Umbilical cord (tissue), 2 donors: ENCODE results near the gene EMC1. TPM values are rescaled to one million over a fixed set of nuclear protein-coding genes. Genes with fewer than 3 reads are reported as not detected.
"Not testable (repeated sequence)": the region's sequence is repeated elsewhere in the genome, so short reads cannot be mapped to it uniquely, and the experiment has no call there.

Experiments used
- DNase-seq: peaks from one replicate; pipeline ENCODE4 v3.0.0-alpha.2; 2015; ENCODE audit warnings: low spot score
- total RNA-seq: library from RNA; depleted of rRNA; stranded (reverse); fragments of >200 nt; gene quantifications from one replicate; pipeline ENCODE4 v1.2.3, GENCODE V29; 2014; ENCODE audit warnings: low replicate concordance; ENCODE audit not compliant: insufficient read depth

The EMC1 gene
- total RNA-seq, 1 donor from 2014 or later, result 51.0 TPM

GRCh38 chr1:19216585-19216984, 34.7 kb downstream of the EMC1 start:
- not testable (repeated sequence) for DNase-seq

GRCh38 chr1:19213580-19213979, 37.7 kb downstream of the EMC1 start:
- no peak for DNase-seq

- no peak for DNase-seq
Observed at GRCh38 chr1:19212167-19212566, 39.2 kb downstream of the EMC1 start.

- peak; percentile 20 for DNase-seq
Observed at GRCh38 chr1:19210772-19211549, 40.4 kb downstream of the EMC1 start.

GRCh38 chr1:19209990-19210771, 41.1 kb downstream of the EMC1 start, which contains the start of gene UBR4:
UBR4 (minus strand) TSS chr1:19210266; CDS start chr1:19210248, 18 bp downstream.
- peak; percentile 95 for DNase-seq

GRCh38 chr1:19209439-19209989, 41.8 kb downstream of the EMC1 start:
- peak; percentile 37 for DNase-seq

- peak; percentile 23 for DNase-seq
Observed at GRCh38 chr1:19208710-19209438, 42.5 kb downstream of the EMC1 start.

- DNase-seq, result no peak
Observed at GRCh38 chr1:19206947-19207346, 44.4 kb downstream of the EMC1 start.

- DNase-seq, result peak; percentile 36
Observed at GRCh38 chr1:19205845-19206244, 45.5 kb downstream of the EMC1 start.

- no peak for DNase-seq
Observed at GRCh38 chr1:19205403-19205802, 45.9 kb downstream of the EMC1 start.

GRCh38 chr1:19204446-19205266, 46.7 kb downstream of the EMC1 start:
- no peak for DNase-seq

- DNase-seq, result no peak
Observed at GRCh38 chr1:19203440-19203839, 47.9 kb downstream of the EMC1 start.

- DNase-seq, result peak; percentile 74
Observed at GRCh38 chr1:19202396-19202795, 48.9 kb downstream of the EMC1 start.

- DNase-seq, result no peak
Observed at GRCh38 chr1:19199969-19200604, 51.2 kb downstream of the EMC1 start.

- DNase-seq, result no peak
Observed at GRCh38 chr1:19199329-19199968, 51.9 kb downstream of the EMC1 start.

GRCh38 chr1:19198820-19199219, 52.5 kb downstream of the EMC1 start:
- DNase-seq, result no peak

- peak; percentile 34 for DNase-seq
Observed at GRCh38 chr1:19197845-19198244, 53.5 kb downstream of the EMC1 start.

- peak; percentile 71 for DNase-seq
Observed at GRCh38 chr1:19196331-19196730, 55.0 kb downstream of the EMC1 start.

GRCh38 chr1:19193004-19193403, 58.3 kb downstream of the EMC1 start:
- no peak for DNase-seq

GRCh38 chr1:19191811-19192210, 59.5 kb downstream of the EMC1 start:
- no peak for DNase-seq
